HepG2 (cell line): ENCODE results near the gene CARD19. TPM values are rescaled to one million over a fixed set of nuclear protein-coding genes. Genes with fewer than 3 reads are reported as not detected.
A peak's percentile ranks its signal among the peaks of the same experiment; 100 is the strongest.

Experiments used
- ATAC-seq: fragments of 200-7000 bp; cut with Tn5 transposase; 3 replicates; pipeline ENCODE4 v1.9.1; 2020; ENCODE audit warnings: mild to moderate bottlenecking, moderate library complexity
- BruUV-seq: library from RNA; stranded (reverse); fragments of 400-500 nt; replicated peaks from 2 replicates; lab custom pipeline; 2021; lab: Mats Ljungman, UMichigan
- CTCF ChIA-PET: fragments of 300-600 bp; formaldehyde crosslinking; extraction: SDS; loops from one replicate; lab custom pipeline; 2021; ENCODE audit warnings: low total read pairs, inconsistent platforms, low intra/inter-chr PET ratio; lab: Yijun Ruan, JAX
- POLR2A ChIA-PET: fragments of 350-600 bp; sonication (Branson Sonifier 250); formaldehyde crosslinking; loops from one replicate; lab custom pipeline; 2020; ENCODE audit warnings: antibody characterized with exemption, inconsistent platforms; lab: Yijun Ruan, JAX
- DNase-seq: peaks from one replicate; pipeline ENCODE4 v3.0.0-alpha.2; 2015; ENCODE audit warnings: low spot score
- FAIRE-seq: peaks from 3 replicates; lab custom pipeline; 2011; peaks lifted over from hg19 to GRCh38; lab: Jason Lieb, UNC
- H2AFZ ChIP-seq: one replicate; pipeline ENCODE4 v1.6.1; 2011; ENCODE audit warnings: low read length, inconsistent platforms
- H3K27ac ChIP-seq: fragments of 300-600 bp; 3 replicates; pipeline ENCODE4 v1.8.0; 2011; ENCODE audit warnings: mixed run types, mild to moderate bottlenecking, mixed read lengths, low read length, inconsistent platforms; ENCODE audit not compliant: insufficient read depth; ENCODE audit errors: extremely low read length
- H3K27me3 ChIP-seq, 2 experiments: fragments of 200-600 bp in 1 of 2; 2 replicates in 1 of 2; 3 replicates in 1 of 2; pipeline versions ENCODE4 v1.6.0 to v1.8.0; 2011; ENCODE audit warnings: low read length in 2 of 2, mild to moderate bottlenecking in 2 of 2, moderate library complexity in 2 of 2, inconsistent platforms in 1 of 2; ENCODE audit not compliant: insufficient read depth in 2 of 2, control insufficient read depth in 1 of 2
- H3K36me3 ChIP-seq, 2 experiments: fragments of 200-600 bp in 1 of 2; replicated peaks in 1 of 2; 2 replicates in 1 of 2; 3 replicates in 1 of 2; pipeline versions ENCODE4 v1.5.1 to v1.8.0; 2011; ENCODE audit warnings: low read length in 2 of 2, inconsistent platforms in 1 of 2; ENCODE audit not compliant: insufficient read depth in 2 of 2, control insufficient read depth in 1 of 2
- H3K4me1 ChIP-seq: 2 replicates; pipeline ENCODE4 v1.5.1; 2012; ENCODE audit warnings: low read length, inconsistent platforms; ENCODE audit not compliant: insufficient read depth
- H3K4me2 ChIP-seq: 2 replicates; pipeline ENCODE4 v1.6.0; 2011; ENCODE audit warnings: low read depth, low read length, inconsistent platforms
- H3K4me3 ChIP-seq, 3 experiments: fragments of 200-600 bp in 1 of 3; sonication (generic), shearing (Covaris generic) in 1 of 3; replicated peaks in 1 of 3; 2 replicates each; pipeline ENCODE4 v1.5.1; 2011 to 2016; ENCODE audit warnings: low read length in 3 of 3, inconsistent platforms in 2 of 3, low read depth in 2 of 3, mild to moderate bottlenecking in 2 of 3, control low read depth in 1 of 3, mixed read lengths in 1 of 3; ENCODE audit not compliant: insufficient read depth in 1 of 3
- H3K79me2 ChIP-seq: one replicate; pipeline ENCODE4 v1.6.1; 2011; ENCODE audit warnings: low read length, inconsistent platforms; ENCODE audit not compliant: insufficient read depth
- H3K9ac ChIP-seq: 2 replicates; pipeline ENCODE4 v1.6.0; 2011; ENCODE audit warnings: mild to moderate bottlenecking, low read depth, low read length, inconsistent platforms; ENCODE audit not compliant: insufficient read depth
- H3K9me3 ChIP-seq: 2 replicates; pipeline ENCODE4 v1.5.1; 2012; ENCODE audit warnings: mild to moderate bottlenecking, low read length
- H4K20me1 ChIP-seq: 2 replicates; pipeline ENCODE4 v1.6.0; 2011; ENCODE audit warnings: inconsistent platforms, mild to moderate bottlenecking, low read length, moderate library complexity; ENCODE audit not compliant: insufficient read depth
- HMG20A ChIP-seq: IDR thresholded peaks from 2 replicates; pipeline ENCODE4 v1.6.1; 2016; ENCODE audit warnings: borderline replicate concordance
- MEIS1 ChIP-seq: sonication (generic); formaldehyde crosslinking; IDR thresholded peaks from 2 replicates; pipeline ENCODE4 v1.9.0; 2021; ENCODE audit warnings: mild to moderate bottlenecking, missing genetic modification reagents, moderate library complexity, borderline replicate concordance
- NFKBIZ ChIP-seq: IDR thresholded peaks from 2 replicates; pipeline ENCODE4 v1.6.1; 2018; ENCODE audit warnings: missing genetic modification reagents, missing compliant biosample characterization
- TAF1 ChIP-seq: sonication (generic); formaldehyde crosslinking; IDR thresholded peaks from 2 replicates; pipeline ENCODE4 v1.4.0; 2020; ENCODE audit warnings: missing genetic modification reagents
- YY1 ChIP-seq: IDR thresholded peaks from 2 replicates; pipeline ENCODE4 v1.6.1; 2011; ENCODE audit warnings: low read length, low read depth, moderate library complexity, mild to moderate bottlenecking; ENCODE audit not compliant: insufficient read depth, insufficient replicate concordance
- ZNF274 ChIP-seq: sonication (generic); formaldehyde crosslinking; IDR thresholded peaks from 2 replicates; pipeline ENCODE4 v1.5.1; 2020; ENCODE audit warnings: mild to moderate bottlenecking, missing genetic modification reagents
- ZNF512B ChIP-seq: sonication (generic); formaldehyde crosslinking; IDR thresholded peaks from 2 replicates; pipeline ENCODE4 v1.5.1; 2020; ENCODE audit warnings: missing genetic modification reagents, mild to moderate bottlenecking, borderline replicate concordance
- WGBS: methylation state at CpG from one replicate; pipeline ENCODE4 v1.1.6; 2017; ENCODE audit warnings: low lambda C conversion rate; 5-methylcytosine and 5-hydroxymethylcytosine counted together
- in situ Hi-C: cut with HindIII; loops from 2 replicates; pipeline ENCODE4 v1.10.0; 2017; ENCODE audit warnings: low pct_unique_long_range_greater_than_20kb; ENCODE audit not compliant: extremely low pct_ligation_motif_present
- intact Hi-C: fragments of 100-400 bp; cut with micrococcal nuclease; formaldehyde crosslinking; loops from one replicate; pipeline ENCODE4 v1.10.0; 2022; ENCODE audit not compliant: unreplicated experiment
- polyA plus RNA-seq, 8 experiments: library from polyadenylated mRNA; depleted of rRNA in 3 of 8; stranded (reverse) in 7 of 8; unstranded in 1 of 8; fragments of >200 nt; fragmentation: Illumina TruSeq in 4 of 8; extraction: Trizol in 4 of 8; gene quantifications; 2 replicates each; pipeline versions ENCODE4 v1.2.1 to v1.2.3, GENCODE V29; 2011 to 2016; ENCODE audit warnings: low read depth in 4 of 8, missing spikeins in 1 of 8, mixed read lengths in 1 of 8; ENCODE audit not compliant: insufficient read depth in 1 of 8
- total RNA-seq, 5 experiments: library from RNA; depleted of rRNA; stranded (reverse); fragments of >200 nt; fragmentation: Illumina TruSeq; extraction: Trizol; gene quantifications; 2 replicates each; pipeline ENCODE4 v1.2.3, GENCODE V29; 2016; ENCODE audit warnings: low read depth in 1 of 5
- TF ChIP-seq, protein P1 (sequence below): sonication (generic); formaldehyde crosslinking; IDR thresholded peaks from 2 replicates; pipeline ENCODE4 v1.5.1; 2020; ENCODE audit warnings: mild to moderate bottlenecking, missing genetic modification reagents, borderline replicate concordance
- TF ChIP-seq, protein P2 (sequence below): fragments of 450-650 bp; IDR thresholded peaks from 2 replicates; pipeline ENCODE4 v1.6.1; 2016
- TF ChIP-seq, protein P3 (sequence below): sonication (generic); formaldehyde crosslinking; IDR thresholded peaks from 2 replicates; pipeline ENCODE4 v1.4.0; 2020; ENCODE audit warnings: missing genetic modification reagents, borderline replicate concordance

CARD19 gene
- total and polyA plus RNA-seq, 2 of the 13 experiments (the other 11 are each of a cell fraction or from before 2014, with no cell fraction given): 18.4 to 47.2 TPM

GRCh38 chr9:93116072-93116961 is 20.3 kb downstream of the CARD19 start:
- peak; percentile 84 for DNase-seq
- intact Hi-C loops (no loop called here), in situ Hi-C loops (no loop called here)
- Histone ChIP-seq H2AFZ (no peak overlapping the region), H3K4me2 (peak overlapping the region; percentile 77), H3K27me3 (no peaks in the 10 kb centered on the region), H3K9me3 (no peaks in the 10 kb centered on the region), H3K36me3 (peaks cover 0 to 2% of the 10 kb centered on the region in 2 experiments; a peak in 2 of 5 replicates), H3K4me1 (peaks cover 75% of the 10 kb centered on the region), H4K20me1 (no peaks in the 10 kb centered on the region), H3K4me3 (peak overlapping the region in 1 of 3 experiments; percentile 46; a peak in 2 of 6 replicates), H3K79me2 (no peaks in the 10 kb centered on the region), H3K9ac (peak overlapping the region; percentile 70), H3K27ac (peak overlapping the region; percentile 84)
- BruUV-seq: no TSS peak
- FAIRE-seq: peak; percentile 92
- POLR2A ChIA-PET: interaction anchor here (0.7 to 13.7 kb wide), 5 partner anchors 11 to 22 kb away, joined by 3 to 195 read pairs (median 4); partner anchors contain the start of genes CARD19 and NINJ1
- WGBS: 57% methylated on average over 7 of the region's 17 CpGs
- CTCF ChIA-PET: no interaction called here
- ATAC-seq: peak; percentile 16
- peak; percentile 72; the same call in 1 of the 2 replicates for TF ChIP-seq MEIS1
- TF ChIP-seq, protein P1, sequence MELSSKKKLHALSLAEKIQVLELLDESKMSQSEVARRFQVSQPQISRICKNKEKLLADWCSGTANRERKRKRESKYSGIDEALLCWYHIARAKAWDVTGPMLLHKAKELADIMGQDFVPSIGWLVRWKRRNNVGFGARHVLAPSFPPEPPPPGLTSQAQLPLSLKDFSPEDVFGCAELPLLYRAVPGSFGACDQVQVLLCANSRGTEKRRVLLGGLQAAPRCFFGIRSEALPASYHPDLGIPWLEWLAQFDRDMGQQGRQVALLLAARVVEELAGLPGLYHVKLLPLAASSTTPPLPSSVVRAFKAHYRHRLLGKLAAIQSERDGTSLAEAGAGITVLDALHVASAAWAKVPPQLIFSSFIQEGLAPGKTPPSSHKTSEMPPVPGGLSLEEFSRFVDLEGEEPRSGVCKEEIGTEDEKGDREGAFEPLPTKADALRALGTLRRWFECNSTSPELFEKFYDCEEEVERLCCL (CRISPR knock-in tag): no peak
- no peak for TF ChIP-seq ZNF512B (CRISPR knock-in tag)
- TF ChIP-seq TAF1 (CRISPR knock-in tag): peak; percentile 33; the same call in 1 of the 2 replicates
- TF ChIP-seq, protein P2, sequence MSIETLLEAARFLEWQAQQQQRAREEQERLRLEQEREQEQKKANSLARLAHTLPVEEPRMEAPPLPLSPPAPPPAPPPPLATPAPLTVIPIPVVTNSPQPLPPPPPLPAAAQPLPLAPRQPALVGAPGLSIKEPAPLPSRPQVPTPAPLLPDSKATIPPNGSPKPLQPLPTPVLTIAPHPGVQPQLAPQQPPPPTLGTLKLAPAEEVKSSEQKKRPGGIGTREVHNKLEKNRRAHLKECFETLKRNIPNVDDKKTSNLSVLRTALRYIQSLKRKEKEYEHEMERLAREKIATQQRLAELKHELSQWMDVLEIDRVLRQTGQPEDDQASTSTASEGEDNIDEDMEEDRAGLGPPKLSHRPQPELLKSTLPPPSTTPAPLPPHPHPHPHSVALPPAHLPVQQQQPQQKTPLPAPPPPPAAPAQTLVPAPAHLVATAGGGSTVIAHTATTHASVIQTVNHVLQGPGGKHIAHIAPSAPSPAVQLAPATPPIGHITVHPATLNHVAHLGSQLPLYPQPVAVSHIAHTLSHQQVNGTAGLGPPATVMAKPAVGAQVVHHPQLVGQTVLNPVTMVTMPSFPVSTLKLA: no peak
- TF ChIP-seq, protein P3, sequence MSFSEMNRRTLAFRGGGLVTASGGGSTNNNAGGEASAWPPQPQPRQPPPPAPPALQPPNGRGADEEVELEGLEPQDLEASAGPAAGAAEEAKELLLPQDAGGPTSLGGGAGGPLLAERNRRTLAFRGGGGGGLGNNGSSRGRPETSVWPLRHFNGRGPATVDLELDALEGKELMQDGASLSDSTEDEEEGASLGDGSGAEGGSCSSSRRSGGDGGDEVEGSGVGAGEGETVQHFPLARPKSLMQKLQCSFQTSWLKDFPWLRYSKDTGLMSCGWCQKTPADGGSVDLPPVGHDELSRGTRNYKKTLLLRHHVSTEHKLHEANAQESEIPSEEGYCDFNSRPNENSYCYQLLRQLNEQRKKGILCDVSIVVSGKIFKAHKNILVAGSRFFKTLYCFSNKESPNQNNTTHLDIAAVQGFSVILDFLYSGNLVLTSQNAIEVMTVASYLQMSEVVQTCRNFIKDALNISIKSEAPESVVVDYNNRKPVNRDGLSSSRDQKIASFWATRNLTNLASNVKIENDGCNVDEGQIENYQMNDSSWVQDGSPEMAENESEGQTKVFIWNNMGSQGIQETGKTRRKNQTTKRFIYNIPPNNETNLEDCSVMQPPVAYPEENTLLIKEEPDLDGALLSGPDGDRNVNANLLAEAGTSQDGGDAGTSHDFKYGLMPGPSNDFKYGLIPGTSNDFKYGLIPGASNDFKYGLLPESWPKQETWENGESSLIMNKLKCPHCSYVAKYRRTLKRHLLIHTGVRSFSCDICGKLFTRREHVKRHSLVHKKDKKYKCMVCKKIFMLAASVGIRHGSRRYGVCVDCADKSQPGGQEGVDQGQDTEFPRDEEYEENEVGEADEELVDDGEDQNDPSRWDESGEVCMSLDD: peak; percentile 87; the same call in 1 of the 2 replicates
- TF ChIP-seq HMG20A (CRISPR knock-in tag): peak; percentile 51; the same call in 1 of the 2 replicates
- no peak for TF ChIP-seq ZNF274 (CRISPR knock-in tag)
- TF ChIP-seq NFKBIZ (CRISPR knock-in tag): peak; percentile 45; the same call in 1 of the 2 replicates
- peak; percentile 26 for TF ChIP-seq YY1
